HepG2 (cell line): Measurements from ENCODE around the gene TEX51. TPM values are rescaled to one million over a fixed set of nuclear protein-coding genes. Genes with fewer than 3 reads are reported as not detected.

Experiments used
- ATAC-seq: fragments of 200-7000 bp; cut with Tn5 transposase; 3 replicates; pipeline ENCODE4 v1.9.1; 2020; ENCODE audit warnings: mild to moderate bottlenecking, moderate library complexity
- BruUV-seq: library from RNA; stranded (reverse); fragments of 400-500 nt; replicated peaks from 2 replicates; lab custom pipeline; 2021; lab: Mats Ljungman, UMichigan
- CTCF ChIA-PET: fragments of 300-600 bp; formaldehyde crosslinking; extraction: SDS; loops from one replicate; lab custom pipeline; 2021; ENCODE audit warnings: low total read pairs, inconsistent platforms, low intra/inter-chr PET ratio; lab: Yijun Ruan, JAX
- POLR2A ChIA-PET: fragments of 350-600 bp; sonication (Branson Sonifier 250); formaldehyde crosslinking; loops from one replicate; lab custom pipeline; 2020; ENCODE audit warnings: antibody characterized with exemption, inconsistent platforms; lab: Yijun Ruan, JAX
- DNase-seq: peaks from one replicate; pipeline ENCODE4 v3.0.0-alpha.2; 2015; ENCODE audit warnings: low spot score
- FAIRE-seq: peaks from 3 replicates; lab custom pipeline; 2011; peaks lifted over from hg19 to GRCh38; lab: Jason Lieb, UNC
- H2AFZ ChIP-seq: one replicate; pipeline ENCODE4 v1.6.1; 2011; ENCODE audit warnings: low read length, inconsistent platforms
- H3K27ac ChIP-seq: fragments of 300-600 bp; 3 replicates; pipeline ENCODE4 v1.8.0; 2011; ENCODE audit warnings: mixed run types, mild to moderate bottlenecking, mixed read lengths, low read length, inconsistent platforms; ENCODE audit not compliant: insufficient read depth; ENCODE audit errors: extremely low read length
- H3K27me3 ChIP-seq, 2 experiments: fragments of 200-600 bp in 1 of 2; 2 replicates in 1 of 2; 3 replicates in 1 of 2; pipeline versions ENCODE4 v1.6.0 to v1.8.0; 2011; ENCODE audit warnings: low read length in 2 of 2, mild to moderate bottlenecking in 2 of 2, moderate library complexity in 2 of 2, inconsistent platforms in 1 of 2; ENCODE audit not compliant: insufficient read depth in 2 of 2, control insufficient read depth in 1 of 2
- H3K36me3 ChIP-seq, 2 experiments: fragments of 200-600 bp in 1 of 2; replicated peaks in 1 of 2; 2 replicates in 1 of 2; 3 replicates in 1 of 2; pipeline versions ENCODE4 v1.5.1 to v1.8.0; 2011; ENCODE audit warnings: low read length in 2 of 2, inconsistent platforms in 1 of 2; ENCODE audit not compliant: insufficient read depth in 2 of 2, control insufficient read depth in 1 of 2
- H3K4me1 ChIP-seq: 2 replicates; pipeline ENCODE4 v1.5.1; 2012; ENCODE audit warnings: low read length, inconsistent platforms; ENCODE audit not compliant: insufficient read depth
- H3K4me2 ChIP-seq: 2 replicates; pipeline ENCODE4 v1.6.0; 2011; ENCODE audit warnings: low read depth, low read length, inconsistent platforms
- H3K4me3 ChIP-seq, 3 experiments: fragments of 200-600 bp in 1 of 3; sonication (generic), shearing (Covaris generic) in 1 of 3; replicated peaks in 1 of 3; 2 replicates each; pipeline ENCODE4 v1.5.1; 2011 to 2016; ENCODE audit warnings: low read length in 3 of 3, inconsistent platforms in 2 of 3, low read depth in 2 of 3, mild to moderate bottlenecking in 2 of 3, control low read depth in 1 of 3, mixed read lengths in 1 of 3; ENCODE audit not compliant: insufficient read depth in 1 of 3
- H3K79me2 ChIP-seq: one replicate; pipeline ENCODE4 v1.6.1; 2011; ENCODE audit warnings: low read length, inconsistent platforms; ENCODE audit not compliant: insufficient read depth
- H3K9ac ChIP-seq: 2 replicates; pipeline ENCODE4 v1.6.0; 2011; ENCODE audit warnings: mild to moderate bottlenecking, low read depth, low read length, inconsistent platforms; ENCODE audit not compliant: insufficient read depth
- H3K9me3 ChIP-seq: 2 replicates; pipeline ENCODE4 v1.5.1; 2012; ENCODE audit warnings: mild to moderate bottlenecking, low read length
- H4K20me1 ChIP-seq: 2 replicates; pipeline ENCODE4 v1.6.0; 2011; ENCODE audit warnings: inconsistent platforms, mild to moderate bottlenecking, low read length, moderate library complexity; ENCODE audit not compliant: insufficient read depth
- ARID2 ChIP-seq: sonication (generic); formaldehyde crosslinking; IDR thresholded peaks from 2 replicates; pipeline ENCODE4 v1.8.1; 2022; ENCODE audit warnings: mild to moderate bottlenecking, missing genetic modification reagents, borderline replicate concordance
- ARNTL ChIP-seq: sonication (generic); formaldehyde crosslinking; IDR thresholded peaks from 2 replicates; pipeline ENCODE4 v1.4.0; 2020; ENCODE audit warnings: mild to moderate bottlenecking, missing genetic modification reagents
- DDIT3 ChIP-seq: sonication (generic); formaldehyde crosslinking; IDR thresholded peaks from 2 replicates; pipeline ENCODE4 v1.4.0; 2020; ENCODE audit warnings: mild to moderate bottlenecking, missing genetic modification reagents
- FOXK2 ChIP-seq: fragments of 450-650 bp; IDR thresholded peaks from 2 replicates; pipeline ENCODE4 v1.6.1; 2016
- PCBP1 ChIP-seq: fragments of 200-400 bp; formaldehyde crosslinking; IDR thresholded peaks from 2 replicates; pipeline ENCODE4 v1.6.1; 2017; ENCODE audit warnings: mild to moderate bottlenecking, low read depth, low read length, borderline replicate concordance
- PHF21A ChIP-seq: sonication (generic); formaldehyde crosslinking; IDR thresholded peaks from 2 replicates; pipeline ENCODE4 v1.5.0; 2020; ENCODE audit warnings: mild to moderate bottlenecking, missing genetic modification reagents
- TFDP1 ChIP-seq: IDR thresholded peaks from 2 replicates; pipeline ENCODE4 v1.6.1; 2016; ENCODE audit warnings: missing compliant biosample characterization, missing genetic modification reagents, borderline replicate concordance
- THAP9 ChIP-seq: sonication (generic); formaldehyde crosslinking; IDR thresholded peaks from 2 replicates; pipeline ENCODE4; 2020; ENCODE audit warnings: missing genetic modification reagents, mild to moderate bottlenecking, borderline replicate concordance
- ZFP90 ChIP-seq: sonication (generic); formaldehyde crosslinking; IDR thresholded peaks from 2 replicates; pipeline ENCODE4 v1.8.0; 2022; ENCODE audit warnings: missing genetic modification reagents, mild to moderate bottlenecking, inconsistent platforms, borderline replicate concordance
- ZNF318 ChIP-seq: sonication (generic); formaldehyde crosslinking; IDR thresholded peaks from 2 replicates; pipeline ENCODE4 v1.4.0; 2020; ENCODE audit warnings: mild to moderate bottlenecking, missing genetic modification reagents
- ZNF383 ChIP-seq: sonication (generic); formaldehyde crosslinking; IDR thresholded peaks from 2 replicates; pipeline ENCODE4 v1.4.0; 2020; ENCODE audit warnings: missing genetic modification reagents, mild to moderate bottlenecking, borderline replicate concordance
- ZNF737 ChIP-seq: sonication (generic); formaldehyde crosslinking; IDR thresholded peaks from 2 replicates; pipeline ENCODE4 v1.5.0; 2020; ENCODE audit warnings: missing genetic modification reagents, mild to moderate bottlenecking, borderline replicate concordance
- WGBS: methylation state at CpG from one replicate; pipeline ENCODE4 v1.1.6; 2017; ENCODE audit warnings: low lambda C conversion rate; 5-methylcytosine and 5-hydroxymethylcytosine counted together
- in situ Hi-C: cut with HindIII; loops from 2 replicates; pipeline ENCODE4 v1.10.0; 2017; ENCODE audit warnings: low pct_unique_long_range_greater_than_20kb; ENCODE audit not compliant: extremely low pct_ligation_motif_present
- intact Hi-C: fragments of 100-400 bp; cut with micrococcal nuclease; formaldehyde crosslinking; loops from one replicate; pipeline ENCODE4 v1.10.0; 2022; ENCODE audit not compliant: unreplicated experiment
- polyA plus RNA-seq, 8 experiments: library from polyadenylated mRNA; depleted of rRNA in 3 of 8; stranded (reverse) in 7 of 8; unstranded in 1 of 8; fragments of >200 nt; fragmentation: Illumina TruSeq in 4 of 8; extraction: Trizol in 4 of 8; gene quantifications; 2 replicates each; pipeline versions ENCODE4 v1.2.1 to v1.2.3, GENCODE V29; 2011 to 2016; ENCODE audit warnings: low read depth in 4 of 8, missing spikeins in 1 of 8, mixed read lengths in 1 of 8; ENCODE audit not compliant: insufficient read depth in 1 of 8
- total RNA-seq, 5 experiments: library from RNA; depleted of rRNA; stranded (reverse); fragments of >200 nt; fragmentation: Illumina TruSeq; extraction: Trizol; gene quantifications; 2 replicates each; pipeline ENCODE4 v1.2.3, GENCODE V29; 2016; ENCODE audit warnings: low read depth in 1 of 5

The TEX51 gene
- total and polyA plus RNA-seq, 2 of the 13 experiments (the other 11 are each of a cell fraction or from before 2014, with no cell fraction given): not detected

- BruUV-seq: no TSS peak
- Histone ChIP-seq H3K27ac (no peak overlapping the region), H3K36me3 (no peaks in the 10 kb centered on the region), H3K79me2 (no peaks in the 10 kb centered on the region), H4K20me1 (no peaks in the 10 kb centered on the region), H3K4me3 (no peak overlapping the region), H3K9me3 (no peaks in the 10 kb centered on the region), H3K4me2 (no peak overlapping the region), H3K27me3 (peaks cover 2 to 38% of the 10 kb centered on the region in 2 experiments; a peak in 4 of 5 replicates), H2AFZ (no peak overlapping the region), H3K4me1 (no peaks in the 10 kb centered on the region), H3K9ac (no peak overlapping the region)
- WGBS: 31% methylated on average over 7 of the region's 7 CpGs
- intact Hi-C loops: no loop called here
- CTCF ChIA-PET: no interaction called here
- FAIRE-seq (no peak), DNase-seq (no peak), ATAC-seq (no peak)
- POLR2A ChIA-PET: no interaction called here
- in situ Hi-C loops: no loop called here
- TF ChIP-seq ZNF318 (CRISPR knock-in tag) (no peak), TFDP1 (CRISPR knock-in tag) (no peak), ZNF737 (CRISPR knock-in tag) (no peak), FOXK2 (no peak), ARNTL (CRISPR knock-in tag) (no peak), ARID2 (no peak), PCBP1 (no peak), PHF21A (no peak), ZNF383 (CRISPR knock-in tag) (no peak), ZFP90 (CRISPR knock-in tag) (no peak), THAP9 (no peak), DDIT3 (CRISPR knock-in tag) (no peak)
Observed at GRCh38 chr2:126912201-126912600, 13.5 kb downstream of the TEX51 start.
